Germinal center (tissue), 1 donor: Measurements from ENCODE around the gene LRIG1.

ENCODE experiments used
- DNase-seq: peaks from one replicate; pipeline ENCODE4 v3.0.0; 2012; ENCODE audit warnings: mixed read lengths, low spot score

The LRIG1 gene

DNA sequence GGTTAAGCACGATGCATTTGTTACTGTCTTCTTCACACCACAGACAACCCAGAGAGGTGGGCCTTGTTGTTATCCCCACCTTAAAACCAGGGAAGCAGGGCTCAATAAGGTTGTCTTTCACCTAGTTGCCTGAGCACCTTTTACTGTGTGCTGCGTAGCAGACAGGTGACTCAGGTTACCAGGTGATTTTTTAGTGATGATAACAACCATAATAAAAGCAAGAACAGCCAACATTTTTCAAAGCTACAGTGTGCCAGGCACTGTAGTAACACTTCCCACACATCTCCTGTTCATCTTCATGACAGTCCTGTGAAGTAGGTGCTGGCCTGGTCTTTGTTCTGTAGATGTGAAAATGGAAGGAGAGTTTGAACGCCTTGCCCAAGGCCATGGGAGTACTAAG, 147.8 kb downstream of the LRIG1 start:
- no peak for DNase-seq

GRCh38 chr3:66350601-66351000, 150.2 kb downstream of the LRIG1 start:
- no peak for DNase-seq

DNA sequence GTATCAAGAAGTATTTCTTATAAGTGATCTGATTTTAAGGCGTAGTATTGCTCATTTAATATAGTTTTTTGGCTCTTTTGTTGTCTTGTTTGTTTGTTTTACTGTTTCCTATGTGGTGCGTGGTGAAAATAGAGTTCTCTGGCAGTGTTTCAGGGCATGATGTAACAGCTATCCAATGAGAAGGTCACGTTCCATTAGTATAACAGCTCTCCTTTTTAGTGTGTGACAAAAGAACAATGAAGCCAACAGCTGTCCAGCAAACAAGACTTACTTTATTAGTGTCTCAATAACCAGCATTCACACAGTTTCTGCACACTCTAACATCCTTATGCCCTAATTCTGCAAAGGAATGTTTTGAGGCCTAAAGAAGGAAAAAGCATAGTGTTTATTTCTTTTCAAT, 152.1 kb downstream of the LRIG1 start:
- no peak for DNase-seq

- no peak for DNase-seq
Measured at GRCh38 chr3:66344848-66345578, 155.8 kb downstream of the LRIG1 start.

DNA sequence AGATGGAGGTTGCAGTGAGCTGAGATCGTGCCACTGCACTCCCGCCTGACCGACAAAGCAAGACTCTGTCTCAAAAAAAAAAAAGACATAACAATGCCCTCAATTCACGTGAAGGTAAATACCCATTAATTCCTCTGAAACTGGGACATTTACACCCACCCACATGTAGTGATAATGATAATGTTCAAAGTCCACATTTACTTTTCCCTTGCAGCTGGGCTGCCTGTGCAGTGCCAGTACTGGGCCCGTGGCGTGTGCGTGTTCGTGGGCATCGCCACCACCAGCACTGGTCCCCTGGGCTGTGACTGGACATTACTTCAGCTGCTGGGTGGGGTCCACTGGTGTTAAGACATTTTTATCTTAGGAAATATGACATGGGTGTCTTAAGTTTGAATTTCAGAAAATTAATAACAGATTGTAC, 156.4 kb downstream of the LRIG1 start:
- DNase-seq = no peak

DNA sequence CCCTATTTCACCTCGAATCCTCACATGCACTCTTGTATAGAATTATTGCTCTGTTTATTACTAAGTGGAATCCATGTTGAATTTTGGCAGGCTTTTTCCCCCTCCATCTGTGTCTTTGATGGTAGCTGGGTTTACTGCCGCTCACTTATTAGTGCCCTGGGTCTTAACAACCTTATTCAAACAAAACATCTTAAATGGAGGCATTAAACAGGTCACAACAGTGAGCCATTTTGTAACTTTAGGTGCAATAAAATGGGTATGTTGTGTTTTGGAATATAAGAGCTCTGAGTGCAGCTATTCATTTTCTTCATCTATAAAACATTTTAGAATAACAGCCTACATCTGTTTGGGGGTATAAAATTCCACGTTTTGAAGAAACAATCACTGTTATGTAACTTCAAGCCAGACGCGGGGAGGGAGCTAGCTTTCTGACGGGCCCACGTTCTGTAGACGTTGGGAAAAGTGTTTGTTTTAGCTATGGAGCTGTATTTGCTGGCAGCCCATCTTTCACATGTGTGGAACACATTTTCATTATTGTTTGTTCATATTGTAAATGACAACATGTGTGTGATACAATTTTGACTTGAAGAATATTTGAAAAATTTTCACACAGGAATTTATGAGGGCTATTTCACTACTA, 158.0 kb downstream of the LRIG1 start:
- DNase-seq = no peak

- no peak for DNase-seq
Measured at GRCh38 chr3:66338927-66339326, 161.9 kb downstream of the LRIG1 start.

GRCh38 chr3:66336333-66336766, 164.5 kb downstream of the LRIG1 start:
- DNase-seq = no peak

- no peak for DNase-seq
Measured at GRCh38 chr3:66335671-66336070, 165.2 kb downstream of the LRIG1 start.
